Neural progenitor cell (in vitro differentiated cells): ENCODE data around the gene COL21A1. TPM values are rescaled to one million over a fixed set of nuclear protein-coding genes. Genes with fewer than 3 reads are reported as not detected.

Experiments used
- DNase-seq: peaks from one replicate; pipeline ENCODE4 v3.0.0-alpha.2; 2016; ENCODE audit warnings: low spot score
- H2AFZ ChIP-seq: fragments of 200-600 bp; sonication (generic); replicated peaks from 2 replicates; pipeline ENCODE4 v1.6.1; 2016; ENCODE audit warnings: antibody characterized with exemption
- H3F3A ChIP-seq: fragments of 200-600 bp; sonication (generic); 2 replicates; pipeline ENCODE4 v1.6.1; 2016; ENCODE audit warnings: antibody characterized with exemption, low read depth
- H3K27ac ChIP-seq: fragments of 200-600 bp; sonication (generic); 2 replicates; pipeline ENCODE4 v1.5.1; 2016; ENCODE audit warnings: mild to moderate bottlenecking
- H3K27me3 ChIP-seq: fragments of 200-600 bp; sonication (generic); 2 replicates; pipeline ENCODE4 v1.6.1; 2016; ENCODE audit warnings: mild to moderate bottlenecking, moderate library complexity
- H3K36me3 ChIP-seq: fragments of 200-600 bp; sonication (generic); 2 replicates; pipeline ENCODE4 v1.5.1; 2016
- H3K4me1 ChIP-seq: fragments of 200-600 bp; sonication (generic); 2 replicates; pipeline ENCODE4 v1.6.1; 2016; ENCODE audit warnings: mixed run types
- H3K4me2 ChIP-seq: fragments of 200-600 bp; sonication (generic); 2 replicates; pipeline ENCODE4 v1.6.1; 2016
- H3K4me3 ChIP-seq: fragments of 200-600 bp; sonication (generic); 2 replicates; pipeline ENCODE4 v1.5.1; 2016
- H3K79me2 ChIP-seq: fragments of 200-600 bp; sonication (generic); 2 replicates; pipeline ENCODE4 v1.6.1; 2016; ENCODE audit warnings: low read depth
- H3K9ac ChIP-seq: fragments of 200-600 bp; sonication (generic); 2 replicates; pipeline ENCODE4 v1.6.1; 2016
- H3K9me3 ChIP-seq: fragments of 200-600 bp; sonication (generic); 2 replicates; pipeline ENCODE4 v1.5.1; 2016; ENCODE audit warnings: low read depth
- H4K20me1 ChIP-seq: fragments of 200-600 bp; sonication (generic); 2 replicates; pipeline ENCODE4 v1.6.1; 2016; ENCODE audit warnings: low read depth
- H3K27ac Mint-ChIP-seq: 3 replicates; pipeline ENCODE4 v1.8.0; 2021; ENCODE audit warnings: mixed read lengths
- H3K27me3 Mint-ChIP-seq: 2 replicates; pipeline ENCODE4 v1.8.0; 2022; ENCODE audit warnings: low read depth, mild to moderate bottlenecking, inconsistent platforms, moderate library complexity, mixed read lengths; ENCODE audit not compliant: insufficient read depth
- H3K36me3 Mint-ChIP-seq: 3 replicates; pipeline ENCODE4 v1.8.0; 2021; ENCODE audit warnings: mixed read lengths
- H3K4me1 Mint-ChIP-seq: 3 replicates; pipeline ENCODE4 v1.8.0; 2021; ENCODE audit warnings: mixed read lengths
- H3K4me3 Mint-ChIP-seq: 3 replicates; pipeline ENCODE4 v1.8.0; 2021; ENCODE audit warnings: mild to moderate bottlenecking, moderate library complexity, mixed read lengths
- H3K9me3 Mint-ChIP-seq: 3 replicates; pipeline ENCODE4 v1.8.0; 2020; ENCODE audit warnings: mixed read lengths
- CTCF ChIP-seq: fragments of 200-600 bp; sonication (generic); IDR thresholded peaks from 2 replicates; pipeline ENCODE4 v1.5.1; 2017; ENCODE audit warnings: antibody characterized with exemption, mild to moderate bottlenecking
- EZH2 ChIP-seq: fragments of 200-600 bp; sonication (generic); IDR thresholded peaks from 2 replicates; pipeline ENCODE4 v1.6.1; 2017; ENCODE audit warnings: antibody characterized with exemption, mild to moderate bottlenecking, moderate library complexity
- EZH2phosphoT487 ChIP-seq: fragments of 200-600 bp; sonication (generic); IDR thresholded peaks from 2 replicates; pipeline ENCODE4 v1.6.1; 2017; ENCODE audit warnings: antibody characterized with exemption
- total RNA-seq: library from RNA; depleted of rRNA; stranded (reverse); fragments of >200 nt; gene quantifications from 2 replicates; pipeline ENCODE4 v1.2.3, GENCODE V29; 2015; ENCODE audit warnings: low replicate concordance

Gene COL21A1
- total RNA-seq, 1 donor from 2014 or later, result 0.95 TPM

- DNase-seq, result no peak
- Histone ChIP-seq H3F3A (no peaks in the 10 kb centered on the region), H2AFZ (no peak overlapping the region), H3K27ac (no peak overlapping the region), H3K4me3 (no peak overlapping the region), H3K9ac (no peak overlapping the region), H3K79me2 (no peaks in the 10 kb centered on the region), H3K4me2 (no peak overlapping the region), H3K27me3 (no peaks in the 10 kb centered on the region), H3K4me1 (no peaks in the 10 kb centered on the region), H4K20me1 (no peaks in the 10 kb centered on the region), H3K36me3 (no peaks in the 10 kb centered on the region), H3K9me3 (no peaks in the 10 kb centered on the region)
- TF ChIP-seq CTCF, result no peak
- TF ChIP-seq EZH2, result no peak
- no peak for TF ChIP-seq EZH2phosphoT487
- Mint-ChIP-seq H3K27ac (no peak overlapping the region), H3K36me3 (no peaks in the 10 kb centered on the region), H3K4me1 (no peaks in the 10 kb centered on the region), H3K9me3 (no peaks in the 10 kb centered on the region), H3K27me3 (no peaks in the 10 kb centered on the region), H3K4me3 (no peak overlapping the region)
Observed at GRCh38 chr6:56087421-56087820, 160.0 kb downstream of the COL21A1 start.

- Histone ChIP-seq H2AFZ (no peak overlapping the region), H3K36me3 (no peaks in the 10 kb centered on the region), H3K4me2 (no peak overlapping the region), H3K27me3 (no peaks in the 10 kb centered on the region), H3K4me1 (no peaks in the 10 kb centered on the region), H3K79me2 (no peaks in the 10 kb centered on the region), H3K9me3 (no peaks in the 10 kb centered on the region), H3K4me3 (no peak overlapping the region), H3K27ac (no peak overlapping the region), H3F3A (no peaks in the 10 kb centered on the region), H4K20me1 (no peaks in the 10 kb centered on the region), H3K9ac (no peak overlapping the region)
- Mint-ChIP-seq H3K4me1 (no peaks in the 10 kb centered on the region), H3K36me3 (no peaks in the 10 kb centered on the region), H3K9me3 (peaks cover 4% of the 10 kb centered on the region), H3K4me3 (no peak overlapping the region), H3K27ac (no peak overlapping the region), H3K27me3 (no peaks in the 10 kb centered on the region)
- DNase-seq, result no peak
- TF ChIP-seq EZH2phosphoT487 (no peak), CTCF (no peak), EZH2 (no peak)
Observed at GRCh38 chr6:56079751-56080540, 167.4 kb downstream of the COL21A1 start.

GRCh38 chr6:56076033-56076432 is 171.3 kb downstream of the COL21A1 start:
- Histone ChIP-seq H3K4me3 (no peak overlapping the region), H3K4me1 (no peaks in the 10 kb centered on the region), H3K27ac (no peak overlapping the region), H3K9me3 (no peaks in the 10 kb centered on the region), H4K20me1 (no peaks in the 10 kb centered on the region), H3F3A (no peaks in the 10 kb centered on the region), H2AFZ (no peak overlapping the region), H3K79me2 (no peaks in the 10 kb centered on the region), H3K36me3 (no peaks in the 10 kb centered on the region), H3K4me2 (no peak overlapping the region), H3K9ac (no peak overlapping the region), H3K27me3 (no peaks in the 10 kb centered on the region)
- no peaks in the 10 kb centered on the region for H3K4me1 Mint-ChIP-seq
- no peak overlapping the region for H3K27ac Mint-ChIP-seq
- H3K9me3 Mint-ChIP-seq, result peaks cover 4% of the 10 kb centered on the region
- DNase-seq, result no peak
- TF ChIP-seq EZH2 (no peak), EZH2phosphoT487 (no peak)
- H3K27me3 Mint-ChIP-seq, result no peaks in the 10 kb centered on the region
- H3K4me3 Mint-ChIP-seq, result no peak overlapping the region
- H3K36me3 Mint-ChIP-seq, result no peaks in the 10 kb centered on the region

- no peak for DNase-seq
- Histone ChIP-seq H3K27me3 (no peaks in the 10 kb centered on the region), H3K4me2 (no peak overlapping the region), H2AFZ (no peak overlapping the region), H3K4me3 (no peak overlapping the region), H3F3A (no peaks in the 10 kb centered on the region), H4K20me1 (no peaks in the 10 kb centered on the region), H3K4me1 (no peaks in the 10 kb centered on the region), H3K36me3 (no peaks in the 10 kb centered on the region), H3K9me3 (no peaks in the 10 kb centered on the region), H3K79me2 (no peaks in the 10 kb centered on the region), H3K9ac (no peak overlapping the region), H3K27ac (no peak overlapping the region)
- no peak overlapping the region for H3K27ac Mint-ChIP-seq
- H3K4me1 Mint-ChIP-seq, result no peaks in the 10 kb centered on the region
- H3K4me3 Mint-ChIP-seq, result no peak overlapping the region
- H3K9me3 Mint-ChIP-seq, result peaks cover 4% of the 10 kb centered on the region
- no peak for TF ChIP-seq EZH2phosphoT487
- no peak for TF ChIP-seq CTCF
- TF ChIP-seq EZH2, result no peak
- no peaks in the 10 kb centered on the region for H3K36me3 Mint-ChIP-seq
- H3K27me3 Mint-ChIP-seq, result no peaks in the 10 kb centered on the region
Observed at GRCh38 chr6:56073761-56074160, 173.6 kb downstream of the COL21A1 start.
